Limb (tissue), 2 donors: ENCODE measurements around the gene ADAM11.
A peak's percentile ranks its signal among the peaks of the same experiment; 100 is the strongest.

Experiments used
- DNase-seq, 2 donors: peaks; one replicate each; pipeline ENCODE4 v3.0.0-alpha.2; 2016; ENCODE audit errors: extremely low spot score in 2 of 2

The ADAM11 gene

DNA sequence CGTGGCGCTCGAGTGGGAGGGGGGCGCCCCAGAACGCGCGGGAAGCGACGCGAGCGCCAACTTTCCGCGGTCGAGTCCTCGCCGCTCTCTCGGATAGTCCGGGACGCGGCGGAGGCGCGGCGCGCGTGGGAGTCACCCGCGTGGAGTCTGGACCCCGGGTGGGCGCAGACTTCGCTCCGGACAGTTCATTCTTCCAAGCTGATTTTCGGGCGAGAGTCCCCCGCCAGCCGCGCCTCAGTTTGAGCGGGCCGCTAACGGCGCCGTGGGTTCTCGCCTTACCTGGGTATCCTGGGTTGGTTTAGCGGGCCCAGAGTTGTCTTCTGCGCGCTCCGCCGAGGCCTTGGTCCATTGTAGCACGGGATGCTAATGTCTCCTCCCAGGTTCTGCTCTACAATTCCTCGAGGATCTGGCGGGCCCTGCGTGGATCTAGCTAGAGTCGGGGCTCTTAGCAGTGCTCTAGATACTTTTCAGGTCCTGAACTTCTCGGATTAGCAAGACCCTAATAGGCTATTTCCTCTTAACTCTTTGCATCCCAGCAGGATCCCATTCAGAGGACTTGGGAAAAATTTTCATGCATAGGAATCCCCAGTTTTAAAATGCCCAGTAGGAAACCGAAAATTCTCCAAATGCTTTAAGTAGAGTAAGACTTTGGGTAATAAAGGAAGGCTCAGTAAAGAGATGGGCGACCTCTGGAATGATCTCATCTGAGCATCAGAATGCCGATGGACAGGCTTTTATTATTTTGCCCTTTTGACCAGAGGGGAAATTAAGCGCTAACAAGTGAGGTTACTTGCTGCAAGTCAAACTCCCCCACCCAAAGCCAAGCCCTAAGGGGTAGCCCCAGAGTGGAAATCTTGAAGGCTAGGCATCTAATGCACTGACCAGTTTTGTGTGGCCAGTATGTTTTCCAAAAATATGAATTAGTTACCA is 71.8 kb downstream of the ADAM11 start:
- DNase-seq, result peak in 1 of 2 donors; percentile 22

DNA sequence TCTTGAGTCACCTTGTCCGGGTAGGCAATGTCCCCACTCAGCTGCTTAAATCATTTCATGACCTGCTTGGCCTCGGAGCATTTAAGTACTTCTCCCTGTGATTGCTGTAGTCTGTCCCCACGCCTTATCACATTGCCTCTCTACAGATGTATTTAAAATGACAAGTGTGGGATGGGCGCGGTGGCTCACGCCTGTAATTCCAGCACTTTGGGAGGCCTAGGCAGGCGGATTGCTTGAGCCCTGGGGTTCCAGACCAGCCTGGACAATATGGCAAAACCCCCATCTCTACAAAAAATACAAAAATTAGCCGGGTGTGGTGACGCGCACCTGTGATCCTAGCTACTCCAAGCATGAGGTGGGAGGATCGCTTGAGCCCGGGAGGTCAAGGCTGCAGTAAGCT is 72.6 kb downstream of the ADAM11 start:
- no peak for DNase-seq
